ENCODE data around the gene CASKIN2.

CASKIN2 gene

DNA sequence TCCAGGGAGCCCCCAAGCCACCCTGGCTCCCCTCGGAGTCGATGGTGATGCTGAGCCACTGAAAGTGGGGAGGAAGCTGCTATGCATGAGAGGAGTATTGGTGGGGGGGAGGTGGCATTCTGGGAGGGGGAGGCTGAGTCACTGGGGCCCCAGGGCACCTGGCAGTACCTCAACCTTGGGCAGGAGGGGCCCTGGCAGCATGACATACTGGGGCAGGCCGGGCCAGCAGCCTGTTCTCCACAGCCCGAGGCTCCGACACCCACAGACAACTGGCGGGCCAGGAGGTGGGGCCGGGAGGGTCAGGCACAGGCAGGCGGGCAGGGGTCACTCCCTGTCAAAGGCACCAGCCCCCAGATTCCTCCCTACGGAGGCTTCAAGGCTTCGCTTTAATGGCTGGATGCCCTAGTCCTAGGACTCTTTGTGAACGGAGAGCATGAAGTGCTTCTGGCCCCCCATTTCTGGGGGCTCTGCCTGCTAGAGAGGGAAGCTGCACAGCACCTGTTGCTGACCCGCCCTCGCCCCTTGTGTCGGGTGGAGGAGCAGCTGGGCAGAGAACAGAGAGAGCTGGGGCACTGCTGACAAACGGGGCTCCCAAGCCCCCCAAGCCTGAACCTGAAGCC is 928 bp downstream of the CASKIN2 start:
- Histone ChIP-seq H3K27me3 (ENCODE audit: control insufficient read depth, insufficient read depth, low read length) (no peaks in the 10 kb centered on the region), H3K9me3 (ENCODE audit: control insufficient read depth, low read length) (no peaks in the 10 kb centered on the region), H3K4me3 (ENCODE audit: low read length) (peak overlapping the region; percentile 34), H3K9ac (ENCODE audit: low read length) (peak overlapping the region; percentile 75), H3K4me1 (ENCODE audit: control insufficient read depth, insufficient read depth, low read length) (peaks cover 60% of the 10 kb centered on the region), H3K36me3 (ENCODE audit: control insufficient read depth, insufficient read depth, low read length) (peaks cover 5% of the 10 kb centered on the region)

DNA sequence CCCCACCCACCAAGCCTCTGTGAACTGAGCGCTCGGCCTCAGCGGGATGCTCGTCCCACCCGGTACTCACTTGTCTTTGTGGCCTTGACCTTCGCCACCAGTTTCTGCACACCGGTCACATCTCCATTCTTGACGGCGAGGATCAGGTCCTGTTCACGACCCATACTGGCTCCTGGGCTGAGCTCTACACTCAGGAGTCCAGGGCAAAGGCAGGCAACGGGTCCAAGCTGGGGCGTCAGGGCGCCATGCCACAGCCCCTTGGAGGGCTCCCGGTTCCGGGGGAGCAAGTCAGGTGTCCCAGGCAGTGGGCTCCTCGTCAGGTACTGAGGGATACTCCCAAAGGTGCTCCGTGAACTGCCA is 1.7 kb downstream of the CASKIN2 start:
- H3K36me3 ChIP-seq (ENCODE audit: control insufficient read depth, insufficient read depth, low read length): peaks cover 3% of the 10 kb centered on the region
- peak overlapping the region; percentile 75 for H3K9ac ChIP-seq (ENCODE audit: low read length)
- peak overlapping the region; percentile 6 for H3K4me3 ChIP-seq (ENCODE audit: low read length)
- H3K27me3 ChIP-seq (ENCODE audit: control insufficient read depth, insufficient read depth, low read length): no peaks in the 10 kb centered on the region
- peaks cover 66% of the 10 kb centered on the region for H3K4me1 ChIP-seq (ENCODE audit: control insufficient read depth, insufficient read depth, low read length)
- no peaks in the 10 kb centered on the region for H3K9me3 ChIP-seq (ENCODE audit: control insufficient read depth, low read length)

DNA sequence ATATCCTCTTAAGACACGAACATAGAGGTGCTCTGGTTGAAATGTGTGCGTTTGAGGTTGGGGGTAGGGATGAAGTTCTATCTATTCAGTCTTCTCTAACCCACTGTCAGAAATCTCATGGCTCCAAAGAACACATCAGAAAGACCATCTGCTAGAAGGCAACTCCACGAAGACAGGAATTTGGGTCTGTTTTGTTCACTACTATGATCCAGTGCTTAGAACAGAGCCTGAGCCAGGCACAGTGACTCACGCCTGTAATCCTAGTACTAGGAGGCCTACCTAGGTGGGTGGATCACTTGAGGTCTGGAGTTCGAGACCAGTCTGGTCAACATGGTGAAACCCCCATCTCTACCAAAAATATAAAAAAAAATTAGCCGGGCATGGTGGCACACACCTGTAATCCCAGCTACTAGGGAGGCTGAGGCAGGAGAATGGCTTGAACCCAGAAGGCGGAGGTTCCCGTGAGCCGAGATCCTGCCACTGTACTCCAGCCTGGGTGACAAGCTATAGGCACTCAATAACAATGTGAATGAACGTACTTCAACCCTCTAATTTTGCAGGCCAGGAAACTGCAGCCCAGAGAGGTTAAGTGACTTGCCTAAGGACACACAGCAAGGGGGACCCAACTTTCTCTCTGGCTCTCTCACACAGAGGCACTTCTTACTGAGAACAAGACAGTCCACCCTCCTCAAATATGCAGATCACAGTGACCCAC is 2.3 kb downstream of the CASKIN2 start:
- Histone ChIP-seq H3K9me3 (ENCODE audit: control insufficient read depth, low read length) (no peaks in the 10 kb centered on the region), H3K9ac (ENCODE audit: low read length) (peak overlapping the region; percentile 34), H3K4me3 (ENCODE audit: low read length) (peak overlapping the region; percentile 6), H3K4me1 (ENCODE audit: control insufficient read depth, insufficient read depth, low read length) (peaks cover 64% of the 10 kb centered on the region), H3K27me3 (ENCODE audit: control insufficient read depth, insufficient read depth, low read length) (no peaks in the 10 kb centered on the region), H3K36me3 (ENCODE audit: control insufficient read depth, insufficient read depth, low read length) (peaks cover 8% of the 10 kb centered on the region)

DNA sequence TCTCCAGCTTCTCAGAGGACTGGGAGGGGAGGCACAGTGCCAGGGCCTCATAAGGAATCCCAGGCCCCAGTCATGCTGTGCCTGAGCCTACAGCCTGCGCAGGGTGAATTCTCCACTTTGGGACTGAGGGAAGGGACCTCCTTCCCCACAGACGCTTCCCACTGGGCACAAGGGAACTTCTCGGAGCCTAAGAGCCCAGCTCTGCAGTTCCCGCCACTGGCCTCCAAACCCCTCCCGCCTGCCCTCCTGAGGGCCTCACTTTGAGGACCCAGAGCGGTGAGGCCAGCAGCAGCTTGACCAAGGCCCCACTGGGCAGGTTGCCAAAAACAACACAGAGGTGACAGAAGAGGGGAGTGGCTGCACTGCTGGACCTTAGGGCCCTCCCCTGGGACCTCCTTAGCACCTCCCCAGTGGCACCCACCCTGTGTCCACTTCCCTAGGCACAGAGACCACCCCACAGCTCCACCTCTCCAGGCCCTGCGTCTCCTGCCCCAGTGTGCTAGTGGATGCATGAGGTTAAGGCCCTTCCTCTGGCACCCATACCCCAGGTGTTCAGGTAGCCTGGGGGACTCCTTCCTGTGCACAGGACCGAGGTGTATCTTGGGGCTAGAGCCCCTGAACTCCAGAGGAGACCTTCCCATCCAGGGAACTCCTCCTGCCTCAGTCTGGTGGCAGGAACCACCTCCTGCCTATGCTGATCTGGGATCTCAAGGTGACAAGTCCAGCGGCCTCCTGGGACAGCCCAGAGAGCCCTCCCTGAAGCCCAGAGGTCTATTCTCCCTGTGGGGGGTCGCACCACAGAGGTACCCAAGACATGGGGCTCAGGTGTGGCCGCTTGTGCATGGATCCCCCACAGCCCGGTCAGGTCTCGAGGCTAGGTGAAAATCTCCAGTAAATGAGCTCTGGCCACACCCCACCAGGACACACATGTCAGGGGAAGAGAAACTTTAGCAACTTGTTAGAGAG is 3.4 kb downstream of the CASKIN2 start:
- Histone ChIP-seq H3K4me3 (ENCODE audit: low read length) (peak overlapping the region; percentile 1), H3K4me1 (ENCODE audit: control insufficient read depth, insufficient read depth, low read length) (peaks cover 53% of the 10 kb centered on the region), H3K9ac (ENCODE audit: low read length) (peak overlapping the region; percentile 49), H3K36me3 (ENCODE audit: control insufficient read depth, insufficient read depth, low read length) (peaks cover 9% of the 10 kb centered on the region), H3K27me3 (ENCODE audit: control insufficient read depth, insufficient read depth, low read length) (no peaks in the 10 kb centered on the region), H3K9me3 (ENCODE audit: control insufficient read depth, low read length) (no peaks in the 10 kb centered on the region)

DNA sequence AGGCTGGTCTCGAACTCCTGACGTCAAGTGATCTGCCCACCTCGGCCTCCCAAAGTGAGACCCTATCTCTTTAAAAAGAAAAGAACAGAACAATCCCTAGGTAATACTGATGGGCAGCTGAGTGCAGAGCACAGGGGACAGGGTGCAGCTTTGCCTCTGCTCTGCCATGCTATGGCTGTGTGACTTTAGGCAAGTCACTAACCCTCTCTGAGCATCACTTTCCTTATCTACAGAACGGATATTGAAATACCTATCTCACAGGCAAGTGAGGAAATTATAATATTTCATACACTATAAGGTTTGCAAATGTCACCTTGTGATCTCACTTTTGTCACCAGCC is 4.1 kb downstream of the CASKIN2 start:
- no peaks in the 10 kb centered on the region for H3K9me3 ChIP-seq (ENCODE audit: control insufficient read depth, low read length)
- H3K4me3 ChIP-seq (ENCODE audit: low read length): peak overlapping the region; percentile 1
- peaks cover 9% of the 10 kb centered on the region for H3K36me3 ChIP-seq (ENCODE audit: control insufficient read depth, insufficient read depth, low read length)
- H3K27me3 ChIP-seq (ENCODE audit: control insufficient read depth, insufficient read depth, low read length): no peaks in the 10 kb centered on the region
- H3K4me1 ChIP-seq (ENCODE audit: control insufficient read depth, insufficient read depth, low read length): peaks cover 53% of the 10 kb centered on the region
- H3K9ac ChIP-seq (ENCODE audit: low read length): peak overlapping the region; percentile 49

DNA sequence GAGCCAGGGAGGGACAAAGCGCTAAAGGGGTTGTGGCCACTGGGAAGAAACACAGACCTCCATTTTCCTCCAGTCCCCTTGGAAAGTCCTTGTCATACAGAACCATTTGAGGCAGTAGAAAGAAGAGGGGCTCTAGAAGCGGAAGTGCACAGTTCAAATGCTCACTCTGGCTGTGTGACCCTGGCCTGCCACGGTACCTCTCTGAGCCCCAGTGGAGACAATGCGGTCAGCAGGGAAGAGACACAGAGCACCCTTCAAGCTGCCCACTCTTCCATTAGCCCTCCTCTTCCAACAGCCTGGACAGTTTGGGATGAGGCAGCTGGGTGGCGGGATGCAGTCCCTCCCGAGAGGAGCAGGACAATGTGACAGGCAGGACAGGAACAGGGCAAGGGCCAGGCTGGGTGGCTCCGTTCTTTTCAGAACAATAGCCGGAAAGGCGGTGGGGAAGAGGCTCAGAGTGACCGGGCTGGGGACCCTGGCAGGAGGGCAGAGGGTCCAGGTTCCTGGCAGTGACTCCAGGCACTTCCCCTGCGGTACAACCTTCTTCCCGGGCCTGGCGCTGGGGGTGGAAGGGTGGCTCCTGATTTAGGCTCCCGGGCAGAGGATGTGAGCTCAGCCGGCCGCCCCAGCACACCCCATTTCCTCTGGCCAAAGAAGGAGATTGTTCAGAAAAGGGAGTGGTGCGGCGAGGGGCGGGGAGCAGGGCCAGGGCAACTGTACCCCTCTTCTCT is 5.6 kb downstream of the CASKIN2 start:
- H3K36me3 ChIP-seq (ENCODE audit: control insufficient read depth, insufficient read depth, low read length): peaks cover 9% of the 10 kb centered on the region
- H3K4me3 ChIP-seq (ENCODE audit: low read length): no peak overlapping the region
- no peaks in the 10 kb centered on the region for H3K27me3 ChIP-seq (ENCODE audit: control insufficient read depth, insufficient read depth, low read length)
- H3K4me1 ChIP-seq (ENCODE audit: control insufficient read depth, insufficient read depth, low read length): peaks cover 53% of the 10 kb centered on the region
- H3K9ac ChIP-seq (ENCODE audit: low read length): no peak overlapping the region
- no peaks in the 10 kb centered on the region for H3K9me3 ChIP-seq (ENCODE audit: control insufficient read depth, low read length)

DNA sequence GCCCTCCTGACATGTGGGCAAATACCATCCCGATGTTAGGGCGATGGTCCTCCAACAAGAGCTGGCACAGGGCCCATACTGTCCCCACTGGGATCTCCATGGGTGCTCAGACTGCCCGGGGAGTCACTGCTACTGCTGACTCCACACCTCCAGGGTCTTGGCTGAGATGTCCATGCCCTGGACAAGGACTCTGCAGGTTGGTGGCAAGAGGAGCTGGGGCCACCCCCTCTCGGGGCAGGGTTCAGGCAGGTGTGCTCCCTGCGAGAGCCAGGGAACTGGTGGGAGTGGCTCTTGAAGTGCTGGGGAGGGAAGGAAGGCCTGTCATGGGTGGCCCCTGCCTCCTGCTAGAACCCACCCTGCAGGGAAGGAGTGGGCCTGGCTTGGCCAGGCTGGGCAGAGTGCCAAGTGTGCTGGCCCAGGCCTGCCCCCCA is 6.4 kb downstream of the CASKIN2 start:
- peaks cover 53% of the 10 kb centered on the region for H3K4me1 ChIP-seq (ENCODE audit: control insufficient read depth, insufficient read depth, low read length)
- no peaks in the 10 kb centered on the region for H3K27me3 ChIP-seq (ENCODE audit: control insufficient read depth, insufficient read depth, low read length)
- no peak overlapping the region for H3K4me3 ChIP-seq (ENCODE audit: low read length)
- H3K9ac ChIP-seq (ENCODE audit: low read length): peak overlapping the region; percentile 39
- H3K9me3 ChIP-seq (ENCODE audit: control insufficient read depth, low read length): no peaks in the 10 kb centered on the region
- peaks cover 9% of the 10 kb centered on the region for H3K36me3 ChIP-seq (ENCODE audit: control insufficient read depth, insufficient read depth, low read length)

DNA sequence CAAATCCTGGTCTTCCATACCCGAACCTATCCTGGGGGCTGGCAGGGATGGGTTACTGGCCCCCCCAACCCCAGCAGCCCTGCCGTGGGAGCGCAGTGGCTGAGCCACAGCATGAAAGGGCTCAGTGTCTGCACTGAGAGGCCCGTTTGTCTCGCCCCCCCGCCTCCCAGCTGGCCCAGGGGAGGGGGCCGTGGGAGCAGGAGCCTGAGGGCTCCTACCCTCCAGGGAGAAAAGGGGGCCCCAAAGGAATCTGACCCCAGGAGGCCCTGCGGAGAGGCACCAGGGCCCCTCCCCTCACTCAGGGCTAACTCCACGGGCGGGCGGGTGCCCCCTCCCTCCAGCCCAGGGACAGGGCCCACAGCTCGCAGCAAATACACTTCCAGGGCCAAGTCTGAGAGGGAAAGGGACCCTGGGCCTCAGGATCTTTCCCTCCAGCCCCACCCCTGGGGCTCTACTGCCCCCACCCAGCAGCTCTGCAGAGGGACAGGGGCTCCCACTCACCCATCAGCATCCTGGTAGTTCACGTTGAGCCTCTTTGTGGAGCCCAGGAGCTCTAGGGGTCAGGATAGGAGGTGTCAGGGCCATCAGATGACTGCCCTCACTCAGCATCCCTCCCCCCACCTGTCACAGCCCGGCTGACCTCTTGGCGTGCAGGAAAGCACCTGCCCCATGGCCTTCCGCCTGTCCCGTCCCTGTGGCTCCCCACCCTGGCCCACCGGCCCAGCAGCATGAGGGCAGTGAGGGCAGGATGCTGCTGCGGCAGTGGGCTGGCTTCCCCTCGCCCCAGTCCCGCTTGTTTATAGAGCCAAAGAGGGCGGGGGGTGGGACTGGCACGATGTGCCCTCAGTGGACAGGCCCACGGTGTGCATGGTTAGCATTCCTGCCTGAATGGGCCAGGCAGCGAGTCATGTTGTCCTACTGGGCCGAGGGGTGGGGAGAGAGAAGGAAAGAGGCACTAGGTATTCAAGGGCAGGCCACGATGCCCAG is 7.3 kb downstream of the CASKIN2 start:
- Histone ChIP-seq H3K9ac (ENCODE audit: low read length) (peak overlapping the region; percentile 39), H3K4me3 (ENCODE audit: low read length) (no peak overlapping the region), H3K27me3 (ENCODE audit: control insufficient read depth, insufficient read depth, low read length) (no peaks in the 10 kb centered on the region), H3K9me3 (ENCODE audit: control insufficient read depth, low read length) (no peaks in the 10 kb centered on the region), H3K4me1 (ENCODE audit: control insufficient read depth, insufficient read depth, low read length) (peaks cover 44% of the 10 kb centered on the region), H3K36me3 (ENCODE audit: control insufficient read depth, insufficient read depth, low read length) (peaks cover 9% of the 10 kb centered on the region)

DNA sequence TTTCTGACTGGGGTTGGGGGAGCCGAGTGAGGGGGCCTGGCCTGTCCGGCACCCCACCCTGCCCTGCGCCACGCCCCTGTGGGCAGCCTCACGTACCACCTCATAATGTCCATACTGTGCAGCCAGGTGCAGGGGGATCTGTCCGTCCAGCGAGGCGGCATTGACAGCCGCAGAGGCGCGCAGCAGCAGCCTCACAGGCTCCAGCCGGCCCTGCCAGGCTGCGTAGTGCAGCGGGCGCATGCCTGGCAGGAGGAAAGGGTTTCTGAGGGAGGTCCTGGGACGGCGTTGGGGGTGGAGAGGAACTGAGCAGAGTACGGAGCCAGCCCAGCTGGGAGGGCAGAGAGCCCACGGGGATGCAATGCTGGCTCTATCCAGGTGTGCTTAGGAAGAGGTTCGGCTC is 8.4 kb downstream of the CASKIN2 start:
- H3K9ac ChIP-seq (ENCODE audit: low read length): no peak overlapping the region
- H3K4me3 ChIP-seq (ENCODE audit: low read length): no peak overlapping the region
- no peaks in the 10 kb centered on the region for H3K9me3 ChIP-seq (ENCODE audit: control insufficient read depth, low read length)
- no peaks in the 10 kb centered on the region for H3K27me3 ChIP-seq (ENCODE audit: control insufficient read depth, insufficient read depth, low read length)
- H3K4me1 ChIP-seq (ENCODE audit: control insufficient read depth, insufficient read depth, low read length): peaks cover 32% of the 10 kb centered on the region
- peaks cover 9% of the 10 kb centered on the region for H3K36me3 ChIP-seq (ENCODE audit: control insufficient read depth, insufficient read depth, low read length)

DNA sequence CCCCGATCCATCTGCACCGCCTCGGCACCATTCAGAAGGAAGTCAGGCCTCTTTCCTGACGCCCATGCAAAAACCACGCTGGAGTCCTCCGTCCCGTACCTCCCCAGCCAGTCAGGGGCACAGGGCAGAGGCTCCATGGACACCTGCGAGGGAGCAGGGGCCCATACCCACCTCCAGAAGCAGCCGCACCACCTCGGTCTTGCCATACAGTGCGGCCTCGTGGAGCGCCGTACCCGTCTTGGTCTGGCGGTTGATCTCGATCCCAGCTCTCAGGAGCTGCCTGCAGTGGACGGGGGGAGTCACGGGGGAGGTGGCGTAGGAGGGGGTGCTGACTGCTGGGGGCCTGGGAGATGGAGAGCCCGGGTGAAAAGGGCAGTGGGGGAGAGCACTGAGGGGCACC is 9.2 kb downstream of the CASKIN2 start:
- Histone ChIP-seq H3K9me3 (ENCODE audit: control insufficient read depth, low read length) (no peaks in the 10 kb centered on the region), H3K36me3 (ENCODE audit: control insufficient read depth, insufficient read depth, low read length) (peaks cover 9% of the 10 kb centered on the region), H3K9ac (ENCODE audit: low read length) (no peak overlapping the region), H3K4me1 (ENCODE audit: control insufficient read depth, insufficient read depth, low read length) (peaks cover 25% of the 10 kb centered on the region), H3K4me3 (ENCODE audit: low read length) (no peak overlapping the region), H3K27me3 (ENCODE audit: control insufficient read depth, insufficient read depth, low read length) (no peaks in the 10 kb centered on the region)

DNA sequence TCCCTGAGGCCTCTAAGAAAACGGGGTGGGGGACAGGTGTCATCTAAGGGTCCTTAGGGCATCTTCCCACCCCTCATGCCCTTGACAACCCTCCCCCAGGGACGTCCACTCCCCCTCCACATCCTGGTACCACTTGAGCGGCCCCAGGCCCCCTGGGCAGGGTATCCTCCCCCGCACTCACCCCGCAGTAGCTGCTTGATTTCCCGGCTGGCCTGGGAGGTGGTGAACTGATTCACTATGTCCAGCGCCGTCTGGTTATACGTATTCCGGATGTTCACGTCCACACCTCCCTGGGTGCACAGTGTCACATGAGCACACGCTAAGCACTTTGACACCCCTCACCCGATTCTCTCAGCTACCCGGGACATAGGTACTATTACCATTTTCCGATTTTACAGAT is 9.7 kb downstream of the CASKIN2 start:
- H3K36me3 ChIP-seq (ENCODE audit: control insufficient read depth, insufficient read depth, low read length): peaks cover 9% of the 10 kb centered on the region
- H3K9ac ChIP-seq (ENCODE audit: low read length): no peak overlapping the region
- H3K4me3 ChIP-seq (ENCODE audit: low read length): no peak overlapping the region
- no peaks in the 10 kb centered on the region for H3K9me3 ChIP-seq (ENCODE audit: control insufficient read depth, low read length)
- H3K4me1 ChIP-seq (ENCODE audit: control insufficient read depth, insufficient read depth, low read length): peaks cover 21% of the 10 kb centered on the region
- no peaks in the 10 kb centered on the region for H3K27me3 ChIP-seq (ENCODE audit: control insufficient read depth, insufficient read depth, low read length)

Data from mucosa of stomach (tissue), 1 donor.